Type B pancreatic cell (in vitro differentiated cells): ENCODE measurements around the gene SETBP1. TPM values are rescaled to one million over a fixed set of nuclear protein-coding genes. Genes with fewer than 3 reads are reported as not detected.

Experiments
- DNase-seq: peaks from one replicate; pipeline ENCODE4 v3.0.0; 2021; ENCODE audit warnings: mixed read lengths; ENCODE audit not compliant: unreplicated experiment; ENCODE audit errors: extremely low spot score
- H3K27ac Mint-ChIP-seq: 2 replicates; pipeline ENCODE4 v1.8.0; 2021; ENCODE audit warnings: mild to moderate bottlenecking, mixed read lengths
- H3K27me3 Mint-ChIP-seq: 2 replicates; pipeline ENCODE4 v1.8.0; 2021; ENCODE audit warnings: mixed read lengths
- H3K36me3 Mint-ChIP-seq: 2 replicates; pipeline ENCODE4 v1.8.0; 2021; ENCODE audit warnings: mixed read lengths
- H3K4me1 Mint-ChIP-seq: one replicate; pipeline ENCODE4 v1.8.0; 2021; ENCODE audit warnings: mixed read lengths; ENCODE audit not compliant: unreplicated experiment
- H3K4me3 Mint-ChIP-seq: 2 replicates; pipeline ENCODE4 v1.8.0; 2021; ENCODE audit warnings: mild to moderate bottlenecking, mixed read lengths
- H3K9me3 Mint-ChIP-seq: 2 replicates; pipeline ENCODE4 v1.8.0; 2021; ENCODE audit warnings: mixed read lengths
- total RNA-seq: library from RNA; stranded (reverse); gene quantifications from 2 replicates; pipeline ENCODE4 v1.2.1, GENCODE V29; 2021; ENCODE audit warnings: low replicate concordance
- TF ChIP-seq, protein P1 (sequence below): fragments of 200-600 bp; sonication (generic); conservative IDR thresholded peaks from 2 replicates; pipeline ENCODE4 v1.5.0; 2021; ENCODE audit warnings: antibody characterized with exemption, mild to moderate bottlenecking

The SETBP1 gene
- total RNA-seq, 1 donor from 2014 or later = 62.7 TPM

DNA sequence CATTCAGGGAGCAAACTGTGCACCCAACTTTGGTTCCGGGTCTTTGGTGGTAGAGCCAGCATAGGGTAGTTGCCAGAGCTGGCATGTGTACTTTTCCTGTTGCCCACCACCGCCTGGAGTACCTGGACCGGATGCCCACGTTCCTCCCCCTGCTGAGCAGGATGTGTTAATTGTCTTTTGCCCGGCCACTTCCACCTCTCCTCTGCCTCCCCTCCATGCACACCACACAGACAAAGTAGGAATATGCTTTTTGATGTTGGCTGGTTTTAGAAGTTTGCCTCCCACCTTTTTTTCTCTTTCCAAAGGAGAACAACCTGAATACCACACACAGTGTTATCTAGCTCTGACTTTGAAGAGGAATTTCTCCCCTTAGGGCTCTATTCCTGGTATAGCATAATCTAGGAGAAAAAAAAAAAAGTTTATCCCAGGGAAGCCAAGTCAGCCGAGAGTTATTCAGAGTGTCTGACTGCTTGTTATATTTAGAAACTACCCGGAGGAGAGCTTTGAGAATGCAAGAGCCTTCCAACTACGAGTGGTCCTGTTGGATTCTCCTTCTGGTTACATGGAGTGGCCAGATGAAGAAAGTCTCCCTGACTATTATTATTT lies 111.9 kb downstream of the SETBP1 start:
- Mint-ChIP-seq H3K27me3 (no peaks in the 10 kb centered on the region), H3K4me1 (peaks cover 61% of the 10 kb centered on the region), H3K9me3 (no peaks in the 10 kb centered on the region), H3K4me3 (no peak overlapping the region), H3K27ac (peak overlapping the region; percentile 18), H3K36me3 (peaks cover 18% of the 10 kb centered on the region)
- no peak for DNase-seq
- TF ChIP-seq, protein P1, sequence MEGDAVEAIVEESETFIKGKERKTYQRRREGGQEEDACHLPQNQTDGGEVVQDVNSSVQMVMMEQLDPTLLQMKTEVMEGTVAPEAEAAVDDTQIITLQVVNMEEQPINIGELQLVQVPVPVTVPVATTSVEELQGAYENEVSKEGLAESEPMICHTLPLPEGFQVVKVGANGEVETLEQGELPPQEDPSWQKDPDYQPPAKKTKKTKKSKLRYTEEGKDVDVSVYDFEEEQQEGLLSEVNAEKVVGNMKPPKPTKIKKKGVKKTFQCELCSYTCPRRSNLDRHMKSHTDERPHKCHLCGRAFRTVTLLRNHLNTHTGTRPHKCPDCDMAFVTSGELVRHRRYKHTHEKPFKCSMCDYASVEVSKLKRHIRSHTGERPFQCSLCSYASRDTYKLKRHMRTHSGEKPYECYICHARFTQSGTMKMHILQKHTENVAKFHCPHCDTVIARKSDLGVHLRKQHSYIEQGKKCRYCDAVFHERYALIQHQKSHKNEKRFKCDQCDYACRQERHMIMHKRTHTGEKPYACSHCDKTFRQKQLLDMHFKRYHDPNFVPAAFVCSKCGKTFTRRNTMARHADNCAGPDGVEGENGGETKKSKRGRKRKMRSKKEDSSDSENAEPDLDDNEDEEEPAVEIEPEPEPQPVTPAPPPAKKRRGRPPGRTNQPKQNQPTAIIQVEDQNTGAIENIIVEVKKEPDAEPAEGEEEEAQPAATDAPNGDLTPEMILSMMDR = no peak

DNA sequence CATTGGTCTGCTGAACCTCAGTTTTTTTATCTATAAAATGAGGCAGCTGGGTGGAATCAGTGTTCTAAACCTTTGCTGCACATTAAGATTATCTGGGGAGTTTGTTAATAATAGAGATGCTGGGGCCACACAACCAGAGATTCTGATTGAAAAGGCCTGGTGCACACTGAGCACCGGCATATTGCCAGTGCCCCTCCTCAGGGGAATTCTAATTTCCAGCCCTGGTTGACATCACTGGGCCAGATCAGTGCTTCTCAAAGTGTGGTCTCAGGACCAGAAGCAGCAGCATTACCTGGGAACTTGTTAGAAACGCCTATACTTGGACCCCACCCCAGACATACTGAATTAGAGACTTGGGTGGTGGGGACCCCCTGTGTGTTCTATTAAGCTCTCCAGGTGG lies 112.5 kb downstream of the SETBP1 start:
- Mint-ChIP-seq H3K36me3 (peaks cover 18% of the 10 kb centered on the region), H3K4me1 (peaks cover 65% of the 10 kb centered on the region), H3K27me3 (no peaks in the 10 kb centered on the region), H3K9me3 (no peaks in the 10 kb centered on the region), H3K4me3 (no peak overlapping the region), H3K27ac (no peak overlapping the region)
- TF ChIP-seq, protein P1 = no peak
- no peak for DNase-seq

DNA sequence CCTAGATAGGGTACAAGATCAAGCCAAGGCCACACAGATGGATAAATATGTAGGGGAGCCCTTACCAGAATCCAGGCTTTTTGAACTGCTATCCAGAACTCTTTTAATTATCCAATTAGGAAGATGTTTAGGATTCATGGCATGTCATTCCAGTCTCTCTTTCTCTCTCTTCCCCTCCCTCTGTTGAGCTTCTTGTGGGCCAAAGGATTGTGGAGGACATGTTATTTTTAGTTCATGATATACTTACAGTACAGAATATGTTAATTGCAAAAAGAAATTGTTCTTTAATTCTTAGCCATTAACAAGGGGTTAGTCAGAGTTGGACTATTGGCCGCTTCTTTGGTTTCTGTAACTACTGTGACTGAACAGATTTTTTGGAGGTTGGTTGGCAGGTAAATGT lies 113.0 kb downstream of the SETBP1 start:
- TF ChIP-seq, protein P1 = no peak
- no peaks in the 10 kb centered on the region for H3K27me3 Mint-ChIP-seq
- H3K9me3 Mint-ChIP-seq = no peaks in the 10 kb centered on the region
- DNase-seq = no peak
- peaks cover 68% of the 10 kb centered on the region for H3K4me1 Mint-ChIP-seq
- no peak overlapping the region for H3K4me3 Mint-ChIP-seq
- peaks cover 18% of the 10 kb centered on the region for H3K36me3 Mint-ChIP-seq
- H3K27ac Mint-ChIP-seq = no peak overlapping the region

DNA sequence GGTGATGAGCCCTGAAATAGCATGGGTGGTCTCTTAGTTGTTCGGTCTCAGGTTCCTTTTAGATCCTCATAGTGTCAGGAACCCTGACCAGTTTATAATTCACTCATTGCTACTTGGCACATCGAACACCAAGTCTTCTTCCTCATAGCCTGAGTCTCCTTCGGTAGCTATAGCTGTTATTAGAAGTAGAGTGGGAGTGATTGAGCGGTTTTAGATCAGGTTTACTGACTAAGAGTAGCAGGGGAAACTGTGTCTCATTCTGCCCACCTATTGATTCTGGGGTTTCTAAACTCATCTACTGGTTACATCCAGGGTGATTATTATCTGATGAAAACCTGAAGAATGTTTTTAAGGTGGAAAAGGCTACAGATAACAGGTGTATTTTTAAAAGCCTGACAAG lies 114.6 kb downstream of the SETBP1 start:
- H3K27ac Mint-ChIP-seq = no peak overlapping the region
- no peak overlapping the region for H3K4me3 Mint-ChIP-seq
- H3K27me3 Mint-ChIP-seq = no peaks in the 10 kb centered on the region
- DNase-seq = no peak
- H3K4me1 Mint-ChIP-seq = peaks cover 62% of the 10 kb centered on the region
- H3K9me3 Mint-ChIP-seq = peaks cover under 1% of the 10 kb centered on the region
- TF ChIP-seq, protein P1 = no peak
- peaks cover 22% of the 10 kb centered on the region for H3K36me3 Mint-ChIP-seq

DNA sequence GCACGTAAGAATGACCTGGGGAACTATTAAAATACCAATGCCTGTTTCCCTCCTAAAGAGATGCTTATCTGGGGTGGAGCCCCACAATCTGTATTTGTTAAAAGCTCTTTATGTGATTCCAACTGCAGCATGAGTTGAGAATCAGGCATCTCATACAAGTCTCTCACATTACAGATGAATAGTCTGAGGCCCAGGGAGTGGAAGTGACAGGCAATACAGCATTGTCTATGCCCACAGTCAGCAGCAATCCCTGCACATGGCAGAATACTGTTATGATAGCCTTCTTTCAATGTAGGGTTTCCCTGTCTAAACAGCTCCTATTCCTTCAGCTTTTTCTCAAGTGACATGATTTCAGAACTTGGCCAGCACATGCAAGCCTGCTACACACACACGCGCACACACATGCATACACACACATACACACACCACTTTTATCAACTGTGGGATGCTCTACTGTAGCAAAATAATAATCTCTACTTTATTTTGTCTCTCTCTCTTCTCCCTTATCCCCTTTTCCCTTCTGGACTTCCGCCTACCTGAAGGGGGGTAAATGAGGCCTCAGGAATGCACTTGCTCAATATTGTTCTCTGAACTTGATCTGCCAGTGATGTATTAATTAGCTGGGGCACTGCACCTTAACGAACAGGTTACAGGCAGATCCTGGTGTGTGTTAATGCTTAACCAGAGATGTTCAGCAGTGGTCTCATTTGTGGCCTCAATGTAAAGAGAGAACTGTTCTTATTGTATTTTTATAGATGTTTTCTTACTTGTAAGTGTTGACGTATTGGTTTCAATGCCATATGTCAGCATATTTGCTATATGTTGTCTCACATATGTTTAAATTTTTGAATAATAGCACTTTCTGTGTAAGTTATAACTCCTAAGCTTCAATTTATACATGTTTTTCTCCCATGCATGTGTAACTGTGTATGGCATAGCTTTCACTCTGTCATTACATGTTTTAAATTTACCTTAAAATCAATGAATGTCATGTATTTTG lies 116.0 kb downstream of the SETBP1 start:
- Mint-ChIP-seq H3K36me3 (peaks cover 34% of the 10 kb centered on the region), H3K27ac (peak overlapping the region; percentile 73), H3K9me3 (peaks cover 6% of the 10 kb centered on the region), H3K4me1 (peaks cover 50% of the 10 kb centered on the region), H3K4me3 (peak overlapping the region; percentile 17), H3K27me3 (no peaks in the 10 kb centered on the region)
- DNase-seq = no peak
- TF ChIP-seq, protein P1 = no peak
